H1 (cell line): Measurements from ENCODE around the gene SNX13.

Experiments used
- EGR1 ChIP-seq: IDR thresholded peaks from 2 replicates; pipeline ENCODE4 v1.6.1; 2011; ENCODE audit warnings: low read depth, low read length, borderline replicate concordance
- EP300 ChIP-seq, 2 experiments: IDR thresholded peaks; 1 replicate in 1 of 2; 2 replicates in 1 of 2; pipeline ENCODE4 v1.6.1; 2011 to 2012; ENCODE audit warnings: low read depth in 2 of 2, low read length in 2 of 2, mild to moderate bottlenecking in 2 of 2, borderline replicate concordance in 1 of 2, inconsistent platforms in 1 of 2, moderate library complexity in 1 of 2
- EZH2 ChIP-seq: fragments of 200-600 bp; sonication (generic); IDR thresholded peaks from 2 replicates; pipeline ENCODE4 v1.7.1; 2012; ENCODE audit warnings: low read depth, mild to moderate bottlenecking, moderate library complexity, low read length, inconsistent platforms; ENCODE audit not compliant: severe bottlenecking
- GABPA ChIP-seq: IDR thresholded peaks from 2 replicates; pipeline ENCODE4 v1.6.1; 2011; ENCODE audit warnings: mild to moderate bottlenecking, low read length, moderate library complexity, borderline replicate concordance; ENCODE audit not compliant: insufficient read depth
- HDAC6 ChIP-seq: IDR thresholded peaks from one replicate; pipeline ENCODE4 v1.7.1; 2012; ENCODE audit warnings: low read depth, mild to moderate bottlenecking, inconsistent platforms, low read length, moderate library complexity
- POLR2A ChIP-seq, 2 experiments: IDR thresholded peaks; 1 replicate in 1 of 2; 2 replicates in 1 of 2; pipeline ENCODE4 v1.6.1; 2011; ENCODE audit warnings: low read depth in 2 of 2, low read length in 2 of 2, mild to moderate bottlenecking in 2 of 2; ENCODE audit errors: control extremely low read depth in 1 of 2
- POLR2AphosphoS5 ChIP-seq: IDR thresholded peaks from 2 replicates; pipeline ENCODE4 v1.6.1; 2011; ENCODE audit warnings: low read depth, low read length
- POU5F1 ChIP-seq: IDR thresholded peaks from 2 replicates; pipeline ENCODE4 v1.6.1; 2011; ENCODE audit warnings: low read depth, mild to moderate bottlenecking, low read length, moderate library complexity
- RXRA ChIP-seq: IDR thresholded peaks from 2 replicates; pipeline ENCODE4 v1.6.1; 2011; ENCODE audit warnings: low read depth, mild to moderate bottlenecking, low read length, moderate library complexity; ENCODE audit not compliant: insufficient read depth
- SP1 ChIP-seq: IDR thresholded peaks from 2 replicates; pipeline ENCODE4 v1.6.1; 2011; ENCODE audit warnings: low read depth, low read length
- TEAD4 ChIP-seq: IDR thresholded peaks from 2 replicates; pipeline ENCODE4 v1.6.1; 2012; ENCODE audit warnings: low read depth, low read length, inconsistent platforms, mixed read lengths
- TF ChIP-seq, protein P1 (sequence below), 3 experiments: IDR thresholded peaks; 1 replicate in 2 of 3; 2 replicates in 1 of 3; pipeline versions ENCODE4 v1.5.1 to v1.6.1; 2011; ENCODE audit warnings: low read length in 3 of 3, mild to moderate bottlenecking in 3 of 3, inconsistent platforms in 2 of 3, low read depth in 1 of 3, moderate library complexity in 1 of 3; ENCODE audit not compliant: insufficient read depth in 1 of 3; ENCODE audit errors: control extremely low read depth in 1 of 3
- TF ChIP-seq, protein P2 (sequence below): IDR thresholded peaks from 2 replicates; pipeline ENCODE4 v1.6.1; 2011; ENCODE audit warnings: low read depth, mild to moderate bottlenecking, low read length; ENCODE audit not compliant: insufficient read depth
- TF ChIP-seq, protein P3 (sequence below): IDR thresholded peaks from 2 replicates; pipeline ENCODE4 v1.6.1; 2012; ENCODE audit warnings: inconsistent platforms

DNA sequence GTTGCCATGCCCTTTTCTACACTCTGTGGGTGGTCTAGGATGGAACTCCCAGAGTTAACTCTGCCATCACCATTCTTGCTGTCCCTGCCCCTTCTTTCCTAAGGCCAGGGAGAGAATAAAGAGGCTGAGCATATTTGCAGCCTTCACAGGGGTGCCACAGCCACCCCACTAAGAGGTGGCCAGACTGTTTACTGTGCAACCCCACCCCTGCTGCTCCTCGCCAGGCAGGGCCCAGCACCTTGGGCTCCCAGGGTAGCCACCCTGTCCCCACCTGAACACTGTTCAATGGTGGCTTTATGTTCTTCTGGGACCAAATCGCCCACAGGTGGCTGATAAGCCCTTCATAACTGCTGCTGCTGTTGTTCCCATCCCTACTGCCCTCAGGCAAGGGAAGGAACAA is 198.9 kb downstream of the SNX13 start:
- no peak for TF ChIP-seq EP300 (IDR thresholded peaks at IDR 0.05; ENCODE audit: borderline replicate concordance in 1 of 2, low read depth in 2 of 2, low read length in 2 of 2)
- no peak for TF ChIP-seq TEAD4
- TF ChIP-seq, protein P1, sequence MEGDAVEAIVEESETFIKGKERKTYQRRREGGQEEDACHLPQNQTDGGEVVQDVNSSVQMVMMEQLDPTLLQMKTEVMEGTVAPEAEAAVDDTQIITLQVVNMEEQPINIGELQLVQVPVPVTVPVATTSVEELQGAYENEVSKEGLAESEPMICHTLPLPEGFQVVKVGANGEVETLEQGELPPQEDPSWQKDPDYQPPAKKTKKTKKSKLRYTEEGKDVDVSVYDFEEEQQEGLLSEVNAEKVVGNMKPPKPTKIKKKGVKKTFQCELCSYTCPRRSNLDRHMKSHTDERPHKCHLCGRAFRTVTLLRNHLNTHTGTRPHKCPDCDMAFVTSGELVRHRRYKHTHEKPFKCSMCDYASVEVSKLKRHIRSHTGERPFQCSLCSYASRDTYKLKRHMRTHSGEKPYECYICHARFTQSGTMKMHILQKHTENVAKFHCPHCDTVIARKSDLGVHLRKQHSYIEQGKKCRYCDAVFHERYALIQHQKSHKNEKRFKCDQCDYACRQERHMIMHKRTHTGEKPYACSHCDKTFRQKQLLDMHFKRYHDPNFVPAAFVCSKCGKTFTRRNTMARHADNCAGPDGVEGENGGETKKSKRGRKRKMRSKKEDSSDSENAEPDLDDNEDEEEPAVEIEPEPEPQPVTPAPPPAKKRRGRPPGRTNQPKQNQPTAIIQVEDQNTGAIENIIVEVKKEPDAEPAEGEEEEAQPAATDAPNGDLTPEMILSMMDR (IDR thresholded peaks at IDR 0.05; ENCODE audit: control extremely low read depth in 1 of 3, insufficient read depth in 1 of 3, low read depth in 1 of 3, low read length in 3 of 3) = no peak
- TF ChIP-seq POLR2A (IDR thresholded peaks at IDR 0.05; ENCODE audit: control extremely low read depth in 1 of 2, low read depth in 2 of 2, low read length in 2 of 2) = no peak
- TF ChIP-seq EZH2 = no peak
- TF ChIP-seq, protein P2, sequence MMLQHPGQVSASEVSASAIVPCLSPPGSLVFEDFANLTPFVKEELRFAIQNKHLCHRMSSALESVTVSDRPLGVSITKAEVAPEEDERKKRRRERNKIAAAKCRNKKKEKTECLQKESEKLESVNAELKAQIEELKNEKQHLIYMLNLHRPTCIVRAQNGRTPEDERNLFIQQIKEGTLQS = no peak
- TF ChIP-seq, protein P3, sequence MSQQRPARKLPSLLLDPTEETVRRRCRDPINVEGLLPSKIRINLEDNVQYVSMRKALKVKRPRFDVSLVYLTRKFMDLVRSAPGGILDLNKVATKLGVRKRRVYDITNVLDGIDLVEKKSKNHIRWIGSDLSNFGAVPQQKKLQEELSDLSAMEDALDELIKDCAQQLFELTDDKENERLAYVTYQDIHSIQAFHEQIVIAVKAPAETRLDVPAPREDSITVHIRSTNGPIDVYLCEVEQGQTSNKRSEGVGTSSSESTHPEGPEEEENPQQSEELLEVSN = no peak
- no peak for TF ChIP-seq POLR2AphosphoS5
- no peak for TF ChIP-seq SP1
- no peak for TF ChIP-seq HDAC6
- TF ChIP-seq EGR1 = no peak
- TF ChIP-seq POU5F1 = no peak
- TF ChIP-seq RXRA = no peak
- TF ChIP-seq GABPA = no peak
